GM23338 (cell line): ENCODE results near the gene GRIK2. TPM values are rescaled to one million over a fixed set of nuclear protein-coding genes. Genes with fewer than 3 reads are reported as not detected.

Experiments
- ATAC-seq: fragments of 200-7000 bp; cut with Tn5 transposase; 3 replicates; pipeline ENCODE4 v1.9.1; 2020
- DNase-seq: peaks from one replicate; pipeline ENCODE4 v3.0.0-alpha.2; 2015; ENCODE audit warnings: low spot score
- H2AFZ ChIP-seq: fragments of 200-600 bp; sonication (generic); 2 replicates; pipeline ENCODE4 v1.8.0; 2016; ENCODE audit warnings: antibody characterized with exemption, mild to moderate bottlenecking, moderate library complexity
- H3F3A ChIP-seq: fragments of 200-600 bp; sonication (generic); replicated peaks from 2 replicates; pipeline ENCODE4 v1.8.0; 2017; ENCODE audit warnings: antibody characterized with exemption, mixed run types, low read depth
- H3K27ac ChIP-seq: fragments of 200-600 bp; sonication (generic); 2 replicates; pipeline ENCODE4 v1.6.1; 2016; ENCODE audit warnings: low read depth
- H3K27me3 ChIP-seq: fragments of 200-600 bp; sonication (generic); 2 replicates; pipeline ENCODE4 v1.8.0; 2016; ENCODE audit warnings: mild to moderate bottlenecking, mixed run types, moderate library complexity; ENCODE audit not compliant: insufficient read depth
- H3K36me3 ChIP-seq: fragments of 200-600 bp; sonication (generic); 2 replicates; pipeline ENCODE4 v1.8.0; 2016; ENCODE audit warnings: mild to moderate bottlenecking; ENCODE audit not compliant: insufficient read depth
- H3K4me1 ChIP-seq: fragments of 200-600 bp; sonication (generic); 2 replicates; pipeline ENCODE4 v1.8.0; 2016; ENCODE audit warnings: mild to moderate bottlenecking, moderate library complexity; ENCODE audit not compliant: insufficient read depth
- H3K4me2 ChIP-seq: fragments of 200-600 bp; sonication (generic); 2 replicates; pipeline ENCODE4 v1.7.1; 2017; ENCODE audit warnings: mixed run types
- H3K4me3 ChIP-seq: fragments of 200-600 bp; sonication (generic); 2 replicates; pipeline ENCODE4 v1.6.1; 2016; ENCODE audit warnings: mixed run types
- H3K79me2 ChIP-seq: fragments of 200-600 bp; sonication (generic); replicated peaks from 2 replicates; pipeline ENCODE4 v1.8.0; 2017; ENCODE audit warnings: mild to moderate bottlenecking; ENCODE audit not compliant: insufficient read depth
- H3K9me2 ChIP-seq: fragments of 200-600 bp; sonication (generic); 2 replicates; pipeline ENCODE4 v1.8.0; 2017; ENCODE audit not compliant: insufficient read depth
- H4K20me1 ChIP-seq: fragments of 200-600 bp; sonication (generic); replicated peaks from 2 replicates; pipeline ENCODE4 v1.8.0; 2017; ENCODE audit warnings: mild to moderate bottlenecking; ENCODE audit not compliant: insufficient read depth
- H3K27ac Mint-ChIP-seq: 2 replicates; pipeline ENCODE4 v1.8.0; 2020; ENCODE audit warnings: inconsistent platforms, mild to moderate bottlenecking, moderate library complexity, mixed read lengths
- H3K27me3 Mint-ChIP-seq: 3 replicates; pipeline ENCODE4 v1.8.0; 2022; ENCODE audit warnings: low read depth, mild to moderate bottlenecking, moderate library complexity, mixed read lengths, inconsistent platforms; ENCODE audit not compliant: insufficient read depth, poor library complexity
- H3K36me3 Mint-ChIP-seq: 3 replicates; pipeline ENCODE4 v1.8.0; 2021; ENCODE audit warnings: low read depth, mild to moderate bottlenecking, inconsistent platforms, moderate library complexity, mixed read lengths
- H3K4me1 Mint-ChIP-seq: 3 replicates; pipeline ENCODE4 v1.8.0; 2020; ENCODE audit warnings: mild to moderate bottlenecking, inconsistent platforms, mixed read lengths
- H3K4me3 Mint-ChIP-seq: 3 replicates; pipeline ENCODE4 v1.8.0; 2021; ENCODE audit warnings: moderate library complexity, mild to moderate bottlenecking, inconsistent platforms, mixed read lengths
- H3K9me3 Mint-ChIP-seq: 3 replicates; pipeline ENCODE4 v1.8.0; 2020; ENCODE audit warnings: moderate library complexity, mild to moderate bottlenecking, inconsistent platforms, mixed read lengths
- CREB1 ChIP-seq: fragments of 250-450 bp; sonication (Bioruptor Pico); IDR thresholded peaks from 2 replicates; pipeline ENCODE4 v1.5.0; 2020; ENCODE audit warnings: low read depth, mild to moderate bottlenecking, moderate library complexity
- EZH2 ChIP-seq: fragments of 200-600 bp; sonication (generic); IDR thresholded peaks from one replicate; pipeline ENCODE4 v1.8.0; 2017; ENCODE audit warnings: antibody characterized with exemption, mild to moderate bottlenecking, low read depth; ENCODE audit not compliant: unreplicated experiment
- EZH2phosphoT487 ChIP-seq: fragments of 200-600 bp; sonication (generic); IDR thresholded peaks from one replicate; pipeline ENCODE4 v1.8.1; 2018; ENCODE audit warnings: antibody characterized with exemption; ENCODE audit not compliant: unreplicated experiment
- JUNB ChIP-seq: IDR thresholded peaks from one replicate; pipeline ENCODE4 v1.6.1; 2016; ENCODE audit warnings: antibody characterized with exemption; ENCODE audit not compliant: unreplicated experiment
- NANOG ChIP-seq: IDR thresholded peaks from 2 replicates; pipeline ENCODE4 v1.6.1; 2016; ENCODE audit warnings: antibody characterized with exemption, borderline replicate concordance
- POLR2AphosphoS5 ChIP-seq: IDR thresholded peaks from 2 replicates; pipeline ENCODE4 v1.6.1; 2016; ENCODE audit warnings: antibody characterized with exemption, low read depth
- REST ChIP-seq: IDR thresholded peaks from one replicate; pipeline ENCODE4 v1.6.1; 2018; ENCODE audit warnings: antibody characterized with exemption; ENCODE audit not compliant: unreplicated experiment
- ZNF114 ChIP-seq: fragments of 250-450 bp; sonication (Bioruptor Pico); IDR thresholded peaks from 2 replicates; pipeline ENCODE4 v1.5.0; 2020; ENCODE audit warnings: mild to moderate bottlenecking, moderate library complexity
- ZNF331 ChIP-seq: fragments of 250-450 bp; sonication (Bioruptor Pico); IDR thresholded peaks from 2 replicates; pipeline ENCODE4 v1.5.0; 2020; ENCODE audit warnings: low read depth, mild to moderate bottlenecking, moderate library complexity
- polyA plus RNA-seq: library from polyadenylated mRNA; unstranded; fragments of >200 nt; fragmentation: Nextera tagmentation; extraction: Ambion mirVana; gene quantifications from 2 replicates; pipeline ENCODE4 v1.2.1, GENCODE V29; 2016
- total RNA-seq: library from RNA; depleted of rRNA; stranded (reverse); fragments of >200 nt; shearing (Covaris generic); gene quantifications from 2 replicates; pipeline ENCODE4 v1.2.3, GENCODE V29; 2014
- TF ChIP-seq, protein P1 (sequence below): fragments of 250-450 bp; sonication (Bioruptor Pico); IDR thresholded peaks from 2 replicates; pipeline ENCODE4 v1.5.0; 2020; ENCODE audit warnings: mild to moderate bottlenecking, moderate library complexity
- TF ChIP-seq, protein P2 (sequence below), 2 experiments: fragments of 200-600 bp in 1 of 2; sonication (generic) in 1 of 2; conservative IDR thresholded peaks; 2 replicates each; pipeline versions ENCODE4 v1.5.1 to v1.6.1; 2016 to 2017; ENCODE audit warnings: antibody characterized with exemption in 2 of 2, low read depth in 2 of 2, mild to moderate bottlenecking in 2 of 2, moderate library complexity in 1 of 2

The GRIK2 gene
- total and polyA plus RNA-seq, 2 experiments from 2014 or later, result 0.73 to 3.0 TPM

- Histone ChIP-seq H3K27me3 (no peaks in the 10 kb centered on the region), H3K36me3 (no peaks in the 10 kb centered on the region), H3K4me2 (no peak overlapping the region), H2AFZ (no peak overlapping the region), H3K4me3 (no peak overlapping the region), H4K20me1 (no peaks in the 10 kb centered on the region), H3F3A (no peaks in the 10 kb centered on the region), H3K4me1 (peaks cover 7% of the 10 kb centered on the region; the same call in 1 of the 2 replicates), H3K27ac (no peak overlapping the region), H3K79me2 (no peaks in the 10 kb centered on the region), H3K9me2 (no peaks in the 10 kb centered on the region)
- H3K36me3 Mint-ChIP-seq, result no peaks in the 10 kb centered on the region
- no peak for DNase-seq
- H3K4me3 Mint-ChIP-seq, result no peak overlapping the region
- no peak for ATAC-seq
- no peak overlapping the region for H3K27ac Mint-ChIP-seq
- no peaks in the 10 kb centered on the region for H3K27me3 Mint-ChIP-seq
- TF ChIP-seq CREB1 (CRISPR knock-in tag) (no peak), NANOG (no peak), EZH2 (no peak), JUNB (no peak), ZNF114 (CRISPR knock-in tag) (no peak)
- H3K4me1 Mint-ChIP-seq, result peaks cover 16% of the 10 kb centered on the region; the same call in 2 of the 3 replicates
- H3K9me3 Mint-ChIP-seq, result no peaks in the 10 kb centered on the region
Observed at GRCh38 chr6:101800598-101800997, 407.1 kb downstream of the GRIK2 start.

DNA sequence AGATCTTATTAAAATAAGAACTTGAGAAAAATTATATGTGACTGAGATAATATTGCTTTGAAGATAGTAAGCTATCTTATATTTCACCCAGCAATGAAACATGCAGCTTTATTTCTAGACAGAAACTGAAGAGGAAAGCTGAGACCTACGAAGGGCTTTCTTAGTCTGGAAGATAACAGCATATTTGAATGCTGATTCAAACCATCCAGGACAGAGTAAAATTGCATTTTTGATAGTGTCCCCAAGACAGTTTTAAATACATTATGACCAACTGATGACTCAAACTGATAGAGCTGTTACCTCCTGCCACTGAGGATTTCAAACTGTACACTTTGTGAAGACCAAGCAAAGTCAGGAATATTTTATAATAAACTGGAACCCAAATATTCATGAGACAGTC is 409.6 kb downstream of the GRIK2 start:
- Histone ChIP-seq H3K4me1 (peaks cover 7% of the 10 kb centered on the region; the same call in 1 of the 2 replicates), H3K4me3 (no peak overlapping the region), H4K20me1 (no peaks in the 10 kb centered on the region), H3K79me2 (no peaks in the 10 kb centered on the region), H3K4me2 (no peak overlapping the region), H3F3A (no peaks in the 10 kb centered on the region), H3K36me3 (no peaks in the 10 kb centered on the region), H3K9me2 (no peaks in the 10 kb centered on the region), H3K27me3 (no peaks in the 10 kb centered on the region), H3K27ac (no peak overlapping the region), H2AFZ (no peak overlapping the region)
- Mint-ChIP-seq H3K27me3 (no peaks in the 10 kb centered on the region), H3K4me3 (no peak overlapping the region), H3K4me1 (peaks cover 23% of the 10 kb centered on the region), H3K36me3 (no peaks in the 10 kb centered on the region), H3K9me3 (no peaks in the 10 kb centered on the region), H3K27ac (no peak overlapping the region)
- no peak for DNase-seq
- no peak for ATAC-seq
- TF ChIP-seq, protein P1, sequence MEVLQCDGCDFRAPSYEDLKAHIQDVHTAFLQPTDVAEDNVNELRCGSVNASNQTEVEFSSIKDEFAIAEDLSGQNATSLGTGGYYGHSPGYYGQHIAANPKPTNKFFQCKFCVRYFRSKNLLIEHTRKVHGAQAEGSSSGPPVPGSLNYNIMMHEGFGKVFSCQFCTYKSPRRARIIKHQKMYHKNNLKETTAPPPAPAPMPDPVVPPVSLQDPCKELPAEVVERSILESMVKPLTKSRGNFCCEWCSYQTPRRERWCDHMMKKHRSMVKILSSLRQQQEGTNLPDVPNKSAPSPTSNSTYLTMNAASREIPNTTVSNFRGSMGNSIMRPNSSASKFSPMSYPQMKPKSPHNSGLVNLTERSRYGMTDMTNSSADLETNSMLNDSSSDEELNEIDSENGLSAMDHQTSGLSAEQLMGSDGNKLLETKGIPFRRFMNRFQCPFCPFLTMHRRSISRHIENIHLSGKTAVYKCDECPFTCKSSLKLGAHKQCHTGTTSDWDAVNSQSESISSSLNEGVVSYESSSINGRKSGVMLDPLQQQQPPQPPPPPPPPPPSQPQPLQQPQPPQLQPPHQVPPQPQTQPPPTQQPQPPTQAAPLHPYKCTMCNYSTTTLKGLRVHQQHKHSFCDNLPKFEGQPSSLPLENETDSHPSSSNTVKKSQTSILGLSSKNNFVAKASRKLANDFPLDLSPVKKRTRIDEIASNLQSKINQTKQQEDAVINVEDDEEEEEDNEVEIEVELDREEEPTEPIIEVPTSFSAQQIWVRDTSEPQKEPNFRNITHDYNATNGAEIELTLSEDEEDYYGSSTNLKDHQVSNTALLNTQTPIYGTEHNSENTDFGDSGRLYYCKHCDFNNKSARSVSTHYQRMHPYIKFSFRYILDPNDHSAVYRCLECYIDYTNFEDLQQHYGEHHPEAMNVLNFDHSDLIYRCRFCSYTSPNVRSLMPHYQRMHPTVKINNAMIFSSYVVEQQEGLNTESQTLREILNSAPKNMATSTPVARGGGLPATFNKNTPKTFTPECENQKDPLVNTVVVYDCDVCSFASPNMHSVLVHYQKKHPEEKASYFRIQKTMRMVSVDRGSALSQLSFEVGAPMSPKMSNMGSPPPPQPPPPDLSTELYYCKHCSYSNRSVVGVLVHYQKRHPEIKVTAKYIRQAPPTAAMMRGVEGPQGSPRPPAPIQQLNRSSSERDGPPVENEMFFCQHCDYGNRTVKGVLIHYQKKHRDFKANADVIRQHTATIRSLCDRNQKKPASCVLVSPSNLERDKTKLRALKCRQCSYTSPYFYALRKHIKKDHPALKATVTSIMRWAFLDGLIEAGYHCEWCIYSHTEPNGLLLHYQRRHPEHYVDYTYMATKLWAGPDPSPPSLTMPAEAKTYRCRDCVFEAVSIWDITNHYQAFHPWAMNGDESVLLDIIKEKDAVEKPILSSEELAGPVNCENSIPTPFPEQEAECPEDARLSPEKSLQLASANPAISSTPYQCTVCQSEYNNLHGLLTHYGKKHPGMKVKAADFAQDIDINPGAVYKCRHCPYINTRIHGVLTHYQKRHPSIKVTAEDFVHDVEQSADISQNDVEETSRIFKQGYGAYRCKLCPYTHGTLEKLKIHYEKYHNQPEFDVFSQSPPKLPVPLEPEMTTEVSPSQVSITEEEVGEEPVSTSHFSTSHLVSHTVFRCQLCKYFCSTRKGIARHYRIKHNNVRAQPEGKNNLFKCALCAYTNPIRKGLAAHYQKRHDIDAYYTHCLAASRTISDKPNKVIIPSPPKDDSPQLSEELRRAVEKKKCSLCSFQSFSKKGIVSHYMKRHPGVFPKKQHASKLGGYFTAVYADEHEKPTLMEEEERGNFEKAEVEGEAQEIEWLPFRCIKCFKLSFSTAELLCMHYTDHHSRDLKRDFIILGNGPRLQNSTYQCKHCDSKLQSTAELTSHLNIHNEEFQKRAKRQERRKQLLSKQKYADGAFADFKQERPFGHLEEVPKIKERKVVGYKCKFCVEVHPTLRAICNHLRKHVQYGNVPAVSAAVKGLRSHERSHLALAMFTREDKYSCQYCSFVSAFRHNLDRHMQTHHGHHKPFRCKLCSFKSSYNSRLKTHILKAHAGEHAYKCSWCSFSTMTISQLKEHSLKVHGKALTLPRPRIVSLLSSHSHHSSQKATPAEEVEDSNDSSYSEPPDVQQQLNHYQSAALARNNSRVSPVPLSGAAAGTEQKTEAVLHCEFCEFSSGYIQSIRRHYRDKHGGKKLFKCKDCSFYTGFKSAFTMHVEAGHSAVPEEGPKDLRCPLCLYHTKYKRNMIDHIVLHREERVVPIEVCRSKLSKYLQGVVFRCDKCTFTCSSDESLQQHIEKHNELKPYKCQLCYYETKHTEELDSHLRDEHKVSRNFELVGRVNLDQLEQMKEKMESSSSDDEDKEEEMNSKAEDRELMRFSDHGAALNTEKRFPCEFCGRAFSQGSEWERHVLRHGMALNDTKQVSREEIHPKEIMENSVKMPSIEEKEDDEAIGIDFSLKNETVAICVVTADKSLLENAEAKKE (CRISPR knock-in tag), result no peak
- no peak for TF ChIP-seq REST
- no peak for TF ChIP-seq POLR2AphosphoS5
- TF ChIP-seq, protein P2, sequence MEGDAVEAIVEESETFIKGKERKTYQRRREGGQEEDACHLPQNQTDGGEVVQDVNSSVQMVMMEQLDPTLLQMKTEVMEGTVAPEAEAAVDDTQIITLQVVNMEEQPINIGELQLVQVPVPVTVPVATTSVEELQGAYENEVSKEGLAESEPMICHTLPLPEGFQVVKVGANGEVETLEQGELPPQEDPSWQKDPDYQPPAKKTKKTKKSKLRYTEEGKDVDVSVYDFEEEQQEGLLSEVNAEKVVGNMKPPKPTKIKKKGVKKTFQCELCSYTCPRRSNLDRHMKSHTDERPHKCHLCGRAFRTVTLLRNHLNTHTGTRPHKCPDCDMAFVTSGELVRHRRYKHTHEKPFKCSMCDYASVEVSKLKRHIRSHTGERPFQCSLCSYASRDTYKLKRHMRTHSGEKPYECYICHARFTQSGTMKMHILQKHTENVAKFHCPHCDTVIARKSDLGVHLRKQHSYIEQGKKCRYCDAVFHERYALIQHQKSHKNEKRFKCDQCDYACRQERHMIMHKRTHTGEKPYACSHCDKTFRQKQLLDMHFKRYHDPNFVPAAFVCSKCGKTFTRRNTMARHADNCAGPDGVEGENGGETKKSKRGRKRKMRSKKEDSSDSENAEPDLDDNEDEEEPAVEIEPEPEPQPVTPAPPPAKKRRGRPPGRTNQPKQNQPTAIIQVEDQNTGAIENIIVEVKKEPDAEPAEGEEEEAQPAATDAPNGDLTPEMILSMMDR (conservative IDR thresholded peaks at IDR 0.05; ENCODE audit: low read depth in 2 of 2), result no peak
- TF ChIP-seq EZH2phosphoT487, result no peak
- TF ChIP-seq JUNB, result no peak
- TF ChIP-seq ZNF331 (CRISPR knock-in tag), result no peak
